Measurements from ENCODE around the gene ASPSCR1.
A peak's percentile ranks its signal among the peaks of the same experiment; 100 is the strongest.

Gene ASPSCR1

GRCh38 chr17:81977211-81977808 lies at the start of gene ASPSCR1:
Gene ASPSCR1, plus strand, starts transcription at chr17:81977629. Its CDS starts 18 bp downstream, at chr17:81977647.
- TF ChIP-seq MYC (IDR thresholded peaks at IDR 0.05; ENCODE audit: low read depth, low read length) = peak; percentile 99
- TF ChIP-seq CTCF (IDR thresholded peaks at IDR 0.05; ENCODE audit: low read depth, low read length) = no peak
- TF ChIP-seq MAX (IDR thresholded peaks at IDR 0.05; ENCODE audit: low read depth, low read length) = peak; percentile 94
- TF ChIP-seq POLR2A (IDR thresholded peaks at IDR 0.05; ENCODE audit: extremely low read depth, insufficient read length) = peak; percentile 89
- H3K4me3 ChIP-seq (ENCODE audit: low read depth, low read length) = peak within 1 kb of the TSS; percentile 68
- DNase-seq (ENCODE audit: low read depth) = peak; percentile 90

- H3K4me3 ChIP-seq (ENCODE audit: low read depth, low read length) = peak within 1 kb of the TSS; percentile 80
- peak; percentile 94 for DNase-seq (ENCODE audit: low read depth)
- TF ChIP-seq CTCF (IDR thresholded peaks at IDR 0.05; ENCODE audit: low read depth, low read length) (peak; percentile 27), MYC (IDR thresholded peaks at IDR 0.05; ENCODE audit: low read depth, low read length) (peak; percentile 56), MAX (IDR thresholded peaks at IDR 0.05; ENCODE audit: low read depth, low read length) (peak; percentile 94), POLR2A (IDR thresholded peaks at IDR 0.05; ENCODE audit: extremely low read depth, insufficient read length) (no peak)
These were observed 49.5 kb upstream of the ASPSCR1 start, which contains the start of gene MAFG for GRCh38 chr17:81927653-81928543. Gene MAFG, minus strand, starts transcription at chr17:81927735. Its CDS starts 4,550 bp downstream, at chr17:81923185.

GRCh38 chr17:81928544-81929252 lies 48.7 kb upstream of the ASPSCR1 start:
- peak overlapping the region; percentile 62 for H3K4me3 ChIP-seq (ENCODE audit: low read depth, low read length)
- no peak for TF ChIP-seq MAX (IDR thresholded peaks at IDR 0.05; ENCODE audit: low read depth, low read length)
- TF ChIP-seq POLR2A (IDR thresholded peaks at IDR 0.05; ENCODE audit: extremely low read depth, insufficient read length) = no peak
- no peak for TF ChIP-seq MYC (IDR thresholded peaks at IDR 0.05; ENCODE audit: low read depth, low read length)
- TF ChIP-seq CTCF (IDR thresholded peaks at IDR 0.05; ENCODE audit: low read depth, low read length) = no peak
- DNase-seq (ENCODE audit: low read depth) = peak; percentile 36

- TF ChIP-seq MYC (IDR thresholded peaks at IDR 0.05; ENCODE audit: low read depth, low read length) (no peak), POLR2A (IDR thresholded peaks at IDR 0.05; ENCODE audit: extremely low read depth, insufficient read length) (no peak), CTCF (IDR thresholded peaks at IDR 0.05; ENCODE audit: low read depth, low read length) (no peak), MAX (IDR thresholded peaks at IDR 0.05; ENCODE audit: low read depth, low read length) (no peak)
- no peak for DNase-seq (ENCODE audit: low read depth)
- H3K4me3 ChIP-seq (ENCODE audit: low read depth, low read length) = peak overlapping the region; percentile 62
These were observed 47.9 kb upstream of the ASPSCR1 start for GRCh38 chr17:81929253-81930141.
